Ecto neural progenitor cell (in vitro differentiated cells): ENCODE results near the gene MDH1B.
"Not testable (repeated sequence)": the region's sequence is repeated elsewhere in the genome, so short reads cannot be mapped to it uniquely, and the experiment has no call there.

ENCODE experiments used
- DNase-seq: peaks from one replicate; pipeline ENCODE4 v3.0.0-alpha.2; 2018; ENCODE audit warnings: low spot score

Gene MDH1B

DNA sequence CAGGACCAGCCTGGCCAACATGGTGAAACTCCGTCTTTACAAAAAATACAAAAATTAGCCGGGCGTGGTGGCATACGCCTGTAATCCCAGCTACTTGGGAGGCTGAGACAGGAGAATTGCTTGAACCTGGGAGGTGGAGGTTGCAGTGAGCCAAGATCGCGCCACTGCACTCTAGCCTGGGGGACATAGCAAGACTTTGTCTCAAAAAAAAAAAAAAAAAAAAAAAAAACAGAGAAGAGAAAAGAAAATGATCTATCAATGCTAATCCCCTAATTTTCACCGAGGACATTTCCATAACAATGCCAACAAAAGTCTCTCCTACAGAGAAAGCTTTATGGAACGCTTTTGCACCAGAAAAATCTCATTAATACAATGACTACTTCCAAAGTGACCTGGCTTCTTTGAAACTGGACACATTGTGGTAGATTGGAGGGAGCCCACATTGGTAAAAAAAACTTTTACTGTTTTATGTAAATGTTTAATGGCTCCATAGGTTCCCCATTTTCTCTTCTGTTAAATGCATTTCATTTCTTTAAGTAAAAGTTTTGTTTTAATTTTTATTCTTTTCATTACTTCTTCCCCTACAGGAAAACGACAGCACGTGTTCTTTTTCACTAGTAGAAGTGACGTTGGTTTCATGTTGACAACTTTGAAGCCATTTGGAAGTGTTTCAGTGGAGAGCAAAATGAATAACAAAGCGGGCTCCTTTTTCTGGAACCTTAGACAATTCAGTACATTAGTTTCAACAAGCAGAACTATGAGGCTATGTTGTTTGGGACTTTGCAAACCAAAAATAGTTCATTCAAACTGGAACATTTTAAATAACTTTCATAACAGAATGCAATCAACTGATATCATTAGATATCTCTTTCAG, 1.2 kb upstream of the MDH1B start:
- no peak for DNase-seq

DNA sequence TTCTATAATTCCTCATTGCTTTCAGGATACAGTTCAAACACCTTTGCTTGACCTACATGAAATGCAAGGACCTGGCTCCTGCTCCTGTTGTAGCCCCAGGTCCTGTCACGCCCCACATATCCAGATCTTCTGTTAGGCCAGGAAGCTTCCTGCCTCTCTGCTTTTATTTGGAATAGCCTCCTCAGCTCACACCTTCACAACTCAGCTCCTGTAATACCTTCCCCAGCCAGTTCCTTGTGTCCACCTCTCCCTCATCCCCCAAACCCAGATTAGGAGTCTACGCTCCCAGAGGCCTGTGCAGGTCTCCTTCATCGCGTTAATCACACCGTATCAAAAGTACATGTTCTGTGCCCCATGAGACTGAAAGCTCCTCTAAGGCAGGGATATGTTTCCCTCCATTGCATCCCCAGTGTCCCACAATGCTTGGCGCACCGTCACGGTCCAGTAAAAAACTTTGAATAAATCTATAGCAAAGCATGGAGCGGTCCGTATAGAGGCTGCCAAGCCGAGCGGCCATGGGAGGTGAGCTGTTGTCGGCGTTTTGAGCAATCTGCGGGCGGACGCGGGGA, 371 bp downstream of the MDH1B start:
- DNase-seq, result no peak

DNA sequence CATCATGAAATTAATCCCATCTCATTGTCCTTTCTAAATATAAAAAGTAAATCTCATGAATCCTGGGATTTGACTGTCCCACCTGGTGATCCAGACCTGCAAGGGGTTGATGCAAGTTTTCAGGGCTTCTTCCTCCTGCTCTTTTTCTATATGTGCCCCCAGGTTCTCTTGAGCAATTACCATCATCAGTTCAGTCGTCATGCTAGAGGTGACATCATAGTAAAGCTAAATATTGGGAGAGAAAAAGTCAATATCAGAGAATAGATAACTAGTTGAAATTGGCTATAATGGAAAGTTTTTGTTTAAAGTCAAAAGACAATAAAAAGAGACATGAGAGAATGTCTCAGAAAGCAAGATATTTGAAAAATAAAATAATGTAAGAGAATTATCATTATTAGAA, 8.3 kb downstream of the MDH1B start:
- DNase-seq, result no peak

DNA sequence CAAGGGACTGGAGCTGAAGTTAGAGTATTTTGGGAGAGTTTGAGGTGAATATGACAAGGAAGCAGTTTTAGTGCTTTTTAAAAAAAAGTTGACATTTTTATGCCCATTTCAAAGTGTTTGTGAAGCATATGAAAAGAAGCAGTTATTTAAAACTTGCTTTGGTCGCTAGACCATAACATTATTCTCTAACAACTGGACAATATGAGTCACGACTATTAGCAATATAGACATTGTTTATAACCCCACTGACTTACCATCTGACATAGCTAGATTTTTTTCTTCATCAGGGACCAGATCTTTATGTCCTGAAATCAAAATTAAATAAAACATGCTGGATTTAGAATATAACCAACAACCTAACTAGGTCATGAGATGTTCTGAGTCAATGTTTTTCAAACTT, 24.3 kb downstream of the MDH1B start:
- no peak for DNase-seq

GRCh38 chr2:206739271-206739670, 25.9 kb downstream of the MDH1B start:
- no peak for DNase-seq

GRCh38 chr2:206736935-206737334, 28.2 kb downstream of the MDH1B start:
- no peak for DNase-seq

DNA sequence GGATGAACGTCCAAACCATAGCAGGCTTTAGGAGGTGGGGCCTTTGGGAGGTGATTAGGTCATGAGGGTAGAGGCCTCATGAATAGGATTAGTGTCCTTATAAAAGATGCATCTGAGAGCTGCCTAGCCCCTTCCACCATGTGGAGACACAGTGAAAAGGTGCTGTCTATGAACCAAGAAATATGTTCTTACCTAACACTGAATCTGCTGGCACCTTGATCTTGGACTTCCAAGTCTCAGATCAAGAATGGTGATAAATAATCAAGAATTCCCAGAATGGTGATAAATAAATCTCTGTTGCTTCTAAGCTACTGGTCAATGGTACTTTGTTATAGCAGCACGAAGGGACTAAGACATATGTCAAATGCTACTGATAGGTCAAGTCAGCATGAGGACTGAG, 31.8 kb downstream of the MDH1B start:
- no peak for DNase-seq

GRCh38 chr2:206728277-206729199, 36.6 kb downstream of the MDH1B start:
- no peak for DNase-seq

GRCh38 chr2:206727287-206727686, 37.8 kb downstream of the MDH1B start:
- DNase-seq, result no peak

DNA sequence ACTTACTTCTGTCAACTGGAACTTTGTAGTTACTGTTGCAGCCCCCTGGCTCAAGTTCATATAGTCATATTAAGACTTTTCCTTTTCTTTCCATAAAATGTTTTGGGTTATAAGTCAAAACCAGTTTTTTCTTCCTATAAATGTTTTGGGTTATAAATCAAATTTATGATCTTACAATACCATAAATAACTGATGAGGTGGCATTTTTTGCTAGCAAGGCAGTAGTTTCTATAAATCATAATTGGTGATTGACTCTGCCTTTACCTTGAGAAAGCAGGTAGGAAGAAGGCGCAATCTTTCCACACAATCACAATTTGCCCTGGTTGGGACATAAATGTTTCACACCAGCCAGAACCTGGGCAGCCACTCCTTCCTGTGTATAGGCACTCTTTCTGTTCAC, 41.8 kb downstream of the MDH1B start:
- DNase-seq, result no peak

DNA sequence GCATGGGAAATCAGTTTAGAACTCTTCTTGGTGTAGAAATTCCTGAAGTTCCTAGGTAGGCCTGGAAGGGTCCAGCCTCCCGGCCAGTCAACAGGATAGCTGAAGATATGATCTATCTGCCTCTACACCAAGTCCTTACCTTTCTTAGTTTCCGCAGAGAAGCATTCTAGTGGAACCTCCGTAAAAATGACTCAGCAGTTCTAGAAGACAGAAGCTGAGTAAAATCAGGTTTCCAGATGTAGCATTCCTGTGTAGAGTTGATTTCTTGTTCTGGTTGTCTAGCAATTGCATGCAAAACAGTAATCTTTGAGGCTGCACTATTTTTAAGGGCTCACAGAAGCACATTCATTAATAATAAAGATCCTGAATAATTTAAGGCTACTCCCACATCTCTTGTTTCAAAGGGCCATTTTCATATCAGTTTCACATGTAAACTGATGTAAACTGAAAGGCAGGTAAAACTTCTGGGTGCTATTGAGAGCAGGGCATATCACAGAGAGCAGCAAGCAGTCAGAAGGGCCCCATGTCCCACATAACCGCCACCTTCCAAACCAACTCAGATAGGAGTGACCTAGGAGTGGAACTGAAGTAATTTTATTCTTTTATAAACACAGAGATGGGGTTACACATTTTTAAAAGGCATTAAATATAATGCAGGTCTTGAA, 43.7 kb downstream of the MDH1B start:
- DNase-seq, result no peak

DNA sequence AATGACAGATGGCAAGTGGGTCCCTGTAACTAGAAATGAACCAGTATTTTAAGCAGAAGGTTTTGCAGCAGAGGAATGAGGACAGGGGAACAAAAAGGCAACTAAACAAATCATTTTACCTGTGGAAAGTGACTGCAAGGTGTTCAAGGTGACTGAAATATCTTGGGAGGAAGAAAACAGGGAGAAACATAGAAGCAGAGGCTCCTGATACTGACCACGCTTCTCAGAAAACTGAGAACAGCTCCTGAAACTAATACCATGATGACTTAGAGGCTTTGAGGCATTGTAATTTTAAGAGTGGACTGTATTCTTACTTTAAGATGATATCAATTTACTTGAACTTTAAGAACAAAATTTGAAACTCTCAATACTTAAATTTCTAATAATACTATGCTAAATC, 46.8 kb downstream of the MDH1B start, which contains the start of gene DYTN:
Gene DYTN, minus strand, starts transcription at position 101 of the 400 bp plus-strand sequence. CDS start 117 bp downstream, outside the sequence.
- no peak for DNase-seq

DNA sequence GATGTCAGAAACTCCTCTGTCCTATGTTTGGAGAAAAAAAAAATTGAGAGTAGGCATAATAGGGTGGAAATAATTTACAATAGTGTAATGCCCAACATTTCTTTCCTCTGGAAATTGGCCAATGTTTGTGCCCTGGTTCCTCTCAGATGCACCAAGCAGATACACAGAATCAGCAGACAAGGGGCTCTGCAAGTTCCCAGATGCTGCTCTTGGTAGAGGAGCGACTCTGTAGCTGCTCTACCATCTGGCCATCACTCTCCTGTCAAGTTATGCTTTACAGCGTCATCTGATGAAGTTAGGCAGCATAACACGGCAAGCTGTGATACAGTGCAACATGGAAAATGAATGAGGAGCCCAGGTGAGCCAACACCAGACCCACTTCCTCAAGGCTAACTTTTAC, 48.5 kb downstream of the MDH1B start:
- DNase-seq, result no peak

- DNase-seq, result not testable (repeated sequence)
Observed at GRCh38 chr2:206715183-206715582, 49.9 kb downstream of the MDH1B start.

GRCh38 chr2:206713746-206714145, 51.4 kb downstream of the MDH1B start:
- DNase-seq, result no peak

- no peak for DNase-seq
Observed at GRCh38 chr2:206708286-206708685, 56.8 kb downstream of the MDH1B start.

DNA sequence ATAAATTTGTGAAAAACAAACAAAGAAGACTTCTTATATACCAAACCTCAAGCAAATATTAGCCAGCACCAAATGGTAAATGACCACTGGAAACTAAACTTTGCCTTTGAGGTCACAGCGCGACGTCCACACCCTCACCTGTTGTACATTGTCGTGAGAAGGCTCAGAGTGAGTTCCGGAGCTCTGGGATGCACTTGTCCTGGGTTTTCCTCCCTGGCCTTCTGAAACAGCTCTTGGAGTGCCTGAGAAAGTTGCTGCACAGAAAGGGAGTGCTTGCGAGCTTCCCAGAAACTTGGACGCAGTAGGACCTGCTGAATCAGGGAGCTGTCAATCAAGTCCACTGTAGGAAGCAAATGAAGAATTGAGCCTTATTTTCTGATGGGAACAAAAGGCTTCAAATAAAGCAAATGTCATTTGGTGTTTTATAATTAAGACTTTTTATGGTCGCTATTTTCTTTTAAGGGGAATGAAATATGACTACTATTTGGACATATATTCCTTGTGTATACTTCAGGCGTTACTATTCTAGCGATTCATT, 57.9 kb downstream of the MDH1B start:
- no peak for DNase-seq

- no peak for DNase-seq
Observed at GRCh38 chr2:206701952-206702605, 63.0 kb downstream of the MDH1B start.

- no peak for DNase-seq
Observed at GRCh38 chr2:206700156-206700555, 65.0 kb downstream of the MDH1B start.

GRCh38 chr2:206698811-206699210, 66.3 kb downstream of the MDH1B start:
- no peak for DNase-seq

- DNase-seq, result no peak
Observed at GRCh38 chr2:206696910-206697309, 68.2 kb downstream of the MDH1B start.
